HG03060 (cell line): ENCODE results near the gene NXNL2.

Experiments used
- ATAC-seq: cut with Tn5 transposase; IDR thresholded peaks from one replicate; pipeline ENCODE4 v1.9.1; 2021; ENCODE audit warnings: low read depth, moderate number of reproducible peaks; ENCODE audit not compliant: unreplicated experiment

Gene NXNL2

GRCh38 chr9:88534456-88535225, at the start of gene NXNL2:
NXNL2 (plus strand) TSS chr9:88535178; CDS start chr9:88535435, 257 bp downstream.
- no peak for ATAC-seq

- ATAC-seq: no peak
These were observed 46.8 kb upstream of the NXNL2 start for GRCh38 chr9:88488166-88488565.

- ATAC-seq: no peak
These were observed 39.8 kb upstream of the NXNL2 start for GRCh38 chr9:88494983-88495721.

DNA sequence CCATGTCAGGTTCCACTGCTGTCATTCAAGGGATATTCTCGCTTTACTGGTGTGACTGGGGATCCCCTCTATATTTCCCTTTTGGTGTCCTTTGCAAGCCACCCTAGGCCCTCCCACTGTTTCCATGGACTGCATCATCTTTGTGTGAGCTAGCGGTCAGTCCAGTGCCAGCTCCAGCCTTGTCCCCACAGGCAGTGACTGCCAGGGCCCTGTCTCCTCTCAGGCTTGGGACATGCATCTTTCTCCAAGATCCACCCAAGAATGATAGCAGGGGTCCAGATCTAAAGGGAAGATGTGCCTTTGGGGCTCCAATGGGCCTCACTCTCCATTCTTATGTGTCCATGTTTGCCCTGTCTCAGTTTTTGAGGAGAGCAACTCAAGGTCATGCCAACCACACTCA, 37.8 kb upstream of the NXNL2 start:
- ATAC-seq: no peak

DNA sequence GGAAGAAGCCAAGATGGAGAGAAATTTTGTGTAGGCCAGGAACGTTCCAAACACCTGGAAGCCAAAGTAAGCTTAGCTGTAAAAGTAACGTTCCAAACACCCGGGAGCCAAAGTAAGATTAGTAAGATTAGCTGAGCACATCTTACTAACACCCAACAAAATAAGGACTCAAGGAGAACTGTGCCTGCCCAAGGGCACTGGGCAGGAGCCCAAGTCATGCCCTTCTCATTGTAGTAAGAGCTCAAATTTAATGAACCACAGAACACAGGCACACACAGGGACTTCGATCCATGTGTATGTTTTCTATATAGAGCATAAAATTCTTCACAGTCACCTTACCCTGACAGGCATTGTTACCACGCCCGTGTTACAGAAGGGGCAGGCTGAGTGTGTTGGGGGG, 36.1 kb upstream of the NXNL2 start:
- ATAC-seq: no peak

DNA sequence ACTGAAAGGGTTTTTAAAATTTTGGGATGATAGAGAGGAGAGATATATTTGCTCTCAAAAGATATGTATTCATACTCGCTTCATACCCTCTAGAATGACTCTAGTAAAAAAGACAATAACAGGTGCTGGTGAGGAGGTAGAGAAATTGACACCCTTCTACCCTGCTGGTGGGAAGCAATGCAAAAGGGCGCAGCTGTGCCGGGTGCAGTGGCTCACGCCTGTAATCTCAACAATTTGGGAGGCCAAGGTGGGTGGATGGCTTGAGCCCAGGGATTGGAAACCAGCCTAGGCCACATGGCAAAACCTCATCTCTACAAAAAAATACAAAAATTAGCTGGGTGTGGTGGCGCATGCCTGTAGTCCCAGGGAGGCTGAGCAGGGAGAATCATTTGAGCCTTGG, 33.9 kb upstream of the NXNL2 start:
- ATAC-seq: no peak

DNA sequence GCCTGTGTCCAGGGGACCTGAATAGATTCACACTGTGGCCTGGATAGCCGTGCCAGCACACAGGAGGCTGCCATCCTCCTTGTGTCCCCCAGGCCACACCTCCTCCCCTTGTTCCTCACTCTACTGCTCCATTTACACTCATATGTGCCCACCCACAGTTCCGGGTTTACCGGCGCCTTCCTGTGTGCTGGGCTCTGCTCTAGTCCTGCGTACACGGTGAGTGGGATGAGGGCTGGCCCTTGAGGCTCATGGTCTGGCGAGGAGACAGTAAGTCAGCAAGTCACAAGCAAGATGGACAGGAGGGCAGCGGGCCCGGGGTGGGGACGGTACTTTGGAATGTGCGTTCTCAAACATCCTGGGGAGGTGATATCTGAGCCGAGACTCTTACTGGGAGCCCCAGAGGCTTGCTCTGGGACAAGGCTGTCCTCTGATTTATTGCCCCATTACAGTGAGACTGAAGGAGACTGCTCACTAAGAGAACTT, 32.4 kb upstream of the NXNL2 start:
- no peak for ATAC-seq

DNA sequence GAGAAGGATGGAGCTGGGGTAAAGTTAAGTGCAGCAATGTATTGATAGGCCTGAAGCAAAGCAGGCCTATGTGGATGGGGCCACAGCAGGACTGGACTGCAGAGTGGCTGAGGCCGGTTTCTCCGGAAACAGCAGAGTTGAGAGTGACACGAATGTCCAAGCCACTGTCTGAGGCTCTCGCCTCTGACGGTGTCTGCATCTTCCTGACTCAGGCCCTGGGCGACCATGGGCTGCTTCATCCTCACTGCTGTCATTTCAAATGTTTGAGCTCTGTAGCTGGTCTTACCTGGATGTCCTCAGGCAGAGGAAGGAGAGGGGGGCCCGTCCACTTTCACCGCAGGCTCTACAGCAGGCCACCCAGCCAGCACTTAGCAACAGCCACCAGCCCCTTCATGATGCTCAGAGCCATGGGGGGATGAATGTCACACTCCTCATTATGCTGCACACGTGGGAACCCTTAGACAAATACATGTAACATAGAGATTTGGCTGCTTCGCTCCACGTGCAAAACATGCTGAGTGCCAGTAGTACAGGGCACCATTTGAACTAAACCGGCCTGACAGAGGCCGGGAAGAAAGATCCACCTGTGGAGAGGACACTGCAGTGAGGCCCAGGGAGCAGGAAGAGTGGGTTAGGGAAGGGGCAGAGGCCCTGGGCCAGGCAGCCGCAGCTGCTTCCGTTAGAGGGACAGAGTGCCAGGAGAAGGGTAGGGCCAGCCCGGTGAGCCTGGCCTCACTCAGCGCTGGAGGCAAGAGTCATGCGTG, 31.7 kb upstream of the NXNL2 start:
- no peak for ATAC-seq

- ATAC-seq: no peak
These were observed 30.9 kb upstream of the NXNL2 start for GRCh38 chr9:88503845-88504764.

- ATAC-seq: no peak
These were observed 26.7 kb upstream of the NXNL2 start for GRCh38 chr9:88508326-88508725.

GRCh38 chr9:88511906-88512305, 23.1 kb upstream of the NXNL2 start:
- no peak for ATAC-seq

DNA sequence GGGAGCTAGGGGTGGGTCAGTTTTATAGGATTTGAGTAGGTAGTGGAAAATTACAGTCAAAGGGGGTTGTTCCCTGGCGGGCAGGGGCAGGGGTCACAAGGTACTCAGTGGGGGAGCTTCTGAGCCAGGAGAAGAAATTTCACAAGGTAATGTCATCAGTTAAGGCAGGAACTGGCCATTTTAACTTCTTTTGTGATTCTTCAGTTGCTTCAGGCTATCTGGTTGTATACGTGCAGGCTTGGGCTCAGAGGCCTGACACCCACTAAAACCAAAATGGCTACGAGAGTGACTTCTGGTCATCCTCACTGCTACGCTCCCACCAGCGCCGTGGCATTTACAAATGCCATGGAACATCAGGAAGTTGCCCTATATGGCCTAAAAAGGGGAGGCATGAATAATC, 20.7 kb upstream of the NXNL2 start:
- ATAC-seq: no peak

GRCh38 chr9:88521308-88521707, 13.7 kb upstream of the NXNL2 start:
- ATAC-seq: no peak

DNA sequence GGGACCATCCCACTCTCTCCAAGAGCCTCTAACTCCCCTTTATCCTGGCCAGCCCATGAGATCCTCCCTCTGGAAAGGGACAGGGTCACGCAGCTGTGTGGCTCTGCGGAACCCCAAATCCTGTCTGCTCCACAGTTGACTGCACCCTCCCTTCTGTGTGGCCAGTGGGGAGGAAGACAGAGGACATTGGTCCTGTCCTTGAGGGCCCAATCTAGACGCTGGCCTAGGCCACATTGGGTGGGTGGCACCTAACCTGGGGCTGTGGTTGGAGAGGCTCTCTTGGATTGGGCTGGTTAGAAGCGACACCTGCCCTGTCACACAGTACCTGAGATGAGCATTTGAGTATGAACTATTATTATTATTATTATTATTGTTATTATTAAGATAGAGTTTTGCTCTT, 12.6 kb upstream of the NXNL2 start:
- ATAC-seq: no peak

- no peak for ATAC-seq
These were observed 11.9 kb upstream of the NXNL2 start for GRCh38 chr9:88523056-88523455.

GRCh38 chr9:88524911-88525310, 10.1 kb upstream of the NXNL2 start:
- no peak for ATAC-seq

DNA sequence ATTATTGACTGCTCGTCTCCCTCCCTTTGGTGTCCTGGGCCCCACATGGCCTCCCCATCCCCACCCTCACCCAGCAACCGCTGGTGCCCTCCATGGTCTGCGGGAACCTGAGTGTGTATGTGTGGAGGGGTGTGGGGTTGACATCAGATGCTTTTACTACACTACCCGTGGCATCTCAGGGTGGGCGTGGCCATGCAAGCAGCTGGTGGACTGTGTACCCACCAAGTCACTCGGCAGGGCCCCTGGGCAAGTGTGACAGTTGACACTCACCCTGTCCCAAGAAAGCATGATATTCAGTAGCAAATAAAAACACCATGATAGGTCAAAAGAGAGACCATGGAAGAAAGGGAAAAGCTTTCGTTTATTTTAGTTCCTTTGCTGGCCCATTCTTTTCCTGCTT, 7.4 kb upstream of the NXNL2 start:
- ATAC-seq: no peak

GRCh38 chr9:88528080-88528790, 6.7 kb upstream of the NXNL2 start:
- no peak for ATAC-seq

GRCh38 chr9:88529496-88529895, 5.5 kb upstream of the NXNL2 start:
- no peak for ATAC-seq

DNA sequence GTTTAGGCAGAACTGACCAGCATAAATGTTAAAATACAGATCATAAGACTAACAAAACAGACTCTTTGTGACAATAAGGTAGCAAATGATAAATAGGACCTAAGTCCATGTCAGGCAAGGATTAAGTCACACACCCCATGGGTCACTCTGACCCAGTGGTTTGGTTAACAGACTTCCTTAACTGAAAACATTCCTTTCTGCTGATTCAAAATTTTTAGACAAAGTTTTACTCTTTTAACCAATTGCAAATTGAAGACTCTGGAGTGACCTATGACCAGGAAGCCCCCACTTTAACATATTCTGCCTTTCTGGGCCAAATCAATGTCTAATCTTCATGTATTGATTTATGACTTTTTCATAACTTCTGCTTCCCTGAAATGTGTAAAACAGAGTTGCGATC, 4.9 kb upstream of the NXNL2 start:
- ATAC-seq: no peak
